HG02884 (cell line): Measurements from ENCODE around the gene AGBL4.

Source experiments
- ATAC-seq: cut with Tn5 transposase; IDR thresholded peaks from one replicate; pipeline ENCODE4 v1.9.1; 2021; ENCODE audit warnings: mild to moderate bottlenecking, moderate library complexity; ENCODE audit not compliant: unreplicated experiment

Gene AGBL4

GRCh38 chr1:49197081-49197480 is 826.7 kb downstream of the AGBL4 start:
- no peak for ATAC-seq

GRCh38 chr1:49190138-49190537 is 833.6 kb downstream of the AGBL4 start:
- ATAC-seq, result no peak

GRCh38 chr1:49187056-49187455 is 836.7 kb downstream of the AGBL4 start:
- ATAC-seq, result no peak

GRCh38 chr1:49185450-49185980 is 838.2 kb downstream of the AGBL4 start:
- ATAC-seq, result no peak

GRCh38 chr1:49183489-49183888 is 840.3 kb downstream of the AGBL4 start:
- ATAC-seq, result no peak

- ATAC-seq, result no peak
Observed at GRCh38 chr1:49181033-49181432, 842.7 kb downstream of the AGBL4 start.

GRCh38 chr1:49171941-49172593 is 851.7 kb downstream of the AGBL4 start:
- ATAC-seq, result no peak

GRCh38 chr1:49166031-49166430 is 857.7 kb downstream of the AGBL4 start:
- no peak for ATAC-seq

- ATAC-seq, result no peak
Observed at GRCh38 chr1:49163031-49163430, 860.7 kb downstream of the AGBL4 start.

- ATAC-seq, result no peak
Observed at GRCh38 chr1:49160677-49161076, 863.1 kb downstream of the AGBL4 start.

GRCh38 chr1:49136738-49137251 is 887.0 kb downstream of the AGBL4 start:
- ATAC-seq, result no peak

GRCh38 chr1:49125746-49126145 is 898.0 kb downstream of the AGBL4 start:
- ATAC-seq, result no peak

- ATAC-seq, result no peak
Observed at GRCh38 chr1:49111931-49112330, 911.8 kb downstream of the AGBL4 start.

GRCh38 chr1:49106445-49106844 is 917.3 kb downstream of the AGBL4 start:
- no peak for ATAC-seq

- no peak for ATAC-seq
Observed at GRCh38 chr1:49104575-49104974, 919.2 kb downstream of the AGBL4 start.

GRCh38 chr1:49102752-49103151 is 921.0 kb downstream of the AGBL4 start:
- peak; percentile 78 for ATAC-seq

- ATAC-seq, result no peak
Observed at GRCh38 chr1:49098866-49099265, 924.9 kb downstream of the AGBL4 start.

- no peak for ATAC-seq
Observed at GRCh38 chr1:49086327-49086726, 937.4 kb downstream of the AGBL4 start.

GRCh38 chr1:49085079-49085478 is 938.7 kb downstream of the AGBL4 start:
- no peak for ATAC-seq

- ATAC-seq, result no peak
Observed at GRCh38 chr1:49060766-49061165, 963.0 kb downstream of the AGBL4 start.

GRCh38 chr1:49059087-49059486 is 964.7 kb downstream of the AGBL4 start:
- no peak for ATAC-seq

GRCh38 chr1:49052102-49052501 is 971.7 kb downstream of the AGBL4 start:
- ATAC-seq, result no peak

GRCh38 chr1:49051647-49052046 is 972.1 kb downstream of the AGBL4 start:
- no peak for ATAC-seq
